Suprapubic skin (tissue), 4 donors: ENCODE results near the gene VWC2L. TPM values are rescaled to one million over a fixed set of nuclear protein-coding genes. Genes with fewer than 3 reads are reported as not detected.

Source experiments
- DNase-seq, 2 donors: peaks; one replicate each; pipeline ENCODE4 v3.0.0-alpha.2; 2019; ENCODE audit warnings: low spot score in 2 of 2
- H3K27ac ChIP-seq: fragments of 200-600 bp; sonication (generic); one replicate; pipeline ENCODE4 v1.5.1; 2019
- H3K27me3 ChIP-seq: fragments of 200-600 bp; sonication (generic); one replicate; pipeline ENCODE4 v1.5.1; 2019
- H3K36me3 ChIP-seq: fragments of 200-600 bp; sonication (generic); one replicate; pipeline ENCODE4 v1.5.1; 2019
- H3K4me1 ChIP-seq: fragments of 200-600 bp; sonication (generic); one replicate; pipeline ENCODE4 v1.5.1; 2019
- H3K4me3 ChIP-seq: fragments of 200-600 bp; sonication (generic); one replicate; pipeline ENCODE4 v1.5.1; 2019; ENCODE audit warnings: mild to moderate bottlenecking
- H3K9me3 ChIP-seq: fragments of 200-600 bp; sonication (generic); one replicate; pipeline ENCODE4 v1.5.1; 2019
- EP300 ChIP-seq: sonication (generic); formaldehyde crosslinking; IDR thresholded peaks from one replicate; pipeline ENCODE4 v1.6.1; 2017; ENCODE audit warnings: antibody characterized with exemption
- POLR2A ChIP-seq, 2 donors: fragments of 450-650 bp; IDR thresholded peaks; one replicate each; pipeline ENCODE4 v1.6.1; 2017; ENCODE audit warnings: antibody characterized with exemption in 2 of 2, mild to moderate bottlenecking in 2 of 2, moderate library complexity in 2 of 2
- POLR2AphosphoS5 ChIP-seq, 3 donors: sonication (generic); formaldehyde crosslinking; IDR thresholded peaks; one replicate each; pipeline ENCODE4 v1.6.1; 2017; ENCODE audit warnings: antibody characterized with exemption in 3 of 3
- WGBS: methylation state at CpG from one replicate; pipeline ENCODE4 v1.1.5; 2018; 5-methylcytosine and 5-hydroxymethylcytosine counted together
- total RNA-seq, 4 donors: library from RNA; depleted of rRNA; stranded (reverse); fragments of >200 nt; gene quantifications; one replicate each; pipeline ENCODE4 v1.1.0, GENCODE V29; 2016
- TF ChIP-seq, protein P1 (sequence below), 2 donors: fragments of 200-600 bp in 1 of 2; fragments of 450-650 bp in 1 of 2; sonication (generic) in 1 of 2; IDR thresholded peaks; one replicate each; pipeline ENCODE4 v1.5.1; 2016 to 2019; ENCODE audit warnings: antibody characterized with exemption in 2 of 2, mild to moderate bottlenecking in 1 of 2, moderate library complexity in 1 of 2

The VWC2L gene
- total RNA-seq, 4 donors from 2014 or later = not detected

DNA sequence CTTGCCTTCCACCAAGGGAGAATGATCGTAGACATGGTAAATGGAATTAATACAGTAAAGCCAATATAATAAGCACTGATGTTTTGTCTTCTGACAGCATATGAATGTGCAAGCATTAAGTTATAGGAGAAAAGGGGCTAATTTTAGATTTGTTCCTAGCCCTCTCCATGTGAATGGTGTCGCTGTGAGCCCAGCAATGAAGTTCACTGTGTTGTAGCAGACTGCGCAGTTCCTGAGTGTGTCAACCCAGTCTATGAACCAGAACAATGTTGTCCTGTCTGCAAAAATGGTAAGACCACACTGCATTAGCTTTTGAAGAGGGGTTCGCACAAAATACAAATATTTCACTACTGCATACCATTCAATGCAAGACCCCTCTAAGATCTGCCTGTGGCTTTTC lies 25.6 kb downstream of the VWC2L start:
- 99% methylated on average over 4 of the region's 4 CpGs for WGBS
- H3K4me1 ChIP-seq = no peaks in the 10 kb centered on the region
- no peak overlapping the region for H3K4me3 ChIP-seq
- no peak for DNase-seq
- TF ChIP-seq POLR2AphosphoS5 (IDR thresholded peaks at IDR 0.05) (no peak), POLR2A (IDR thresholded peaks at IDR 0.05) (no peak), EP300 (no peak)
- TF ChIP-seq, protein P1, sequence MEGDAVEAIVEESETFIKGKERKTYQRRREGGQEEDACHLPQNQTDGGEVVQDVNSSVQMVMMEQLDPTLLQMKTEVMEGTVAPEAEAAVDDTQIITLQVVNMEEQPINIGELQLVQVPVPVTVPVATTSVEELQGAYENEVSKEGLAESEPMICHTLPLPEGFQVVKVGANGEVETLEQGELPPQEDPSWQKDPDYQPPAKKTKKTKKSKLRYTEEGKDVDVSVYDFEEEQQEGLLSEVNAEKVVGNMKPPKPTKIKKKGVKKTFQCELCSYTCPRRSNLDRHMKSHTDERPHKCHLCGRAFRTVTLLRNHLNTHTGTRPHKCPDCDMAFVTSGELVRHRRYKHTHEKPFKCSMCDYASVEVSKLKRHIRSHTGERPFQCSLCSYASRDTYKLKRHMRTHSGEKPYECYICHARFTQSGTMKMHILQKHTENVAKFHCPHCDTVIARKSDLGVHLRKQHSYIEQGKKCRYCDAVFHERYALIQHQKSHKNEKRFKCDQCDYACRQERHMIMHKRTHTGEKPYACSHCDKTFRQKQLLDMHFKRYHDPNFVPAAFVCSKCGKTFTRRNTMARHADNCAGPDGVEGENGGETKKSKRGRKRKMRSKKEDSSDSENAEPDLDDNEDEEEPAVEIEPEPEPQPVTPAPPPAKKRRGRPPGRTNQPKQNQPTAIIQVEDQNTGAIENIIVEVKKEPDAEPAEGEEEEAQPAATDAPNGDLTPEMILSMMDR (IDR thresholded peaks at IDR 0.05) = no peak
- H3K9me3 ChIP-seq = no peaks in the 10 kb centered on the region
- H3K27me3 ChIP-seq = no peaks in the 10 kb centered on the region
- no peaks in the 10 kb centered on the region for H3K36me3 ChIP-seq
- no peak overlapping the region for H3K27ac ChIP-seq

DNA sequence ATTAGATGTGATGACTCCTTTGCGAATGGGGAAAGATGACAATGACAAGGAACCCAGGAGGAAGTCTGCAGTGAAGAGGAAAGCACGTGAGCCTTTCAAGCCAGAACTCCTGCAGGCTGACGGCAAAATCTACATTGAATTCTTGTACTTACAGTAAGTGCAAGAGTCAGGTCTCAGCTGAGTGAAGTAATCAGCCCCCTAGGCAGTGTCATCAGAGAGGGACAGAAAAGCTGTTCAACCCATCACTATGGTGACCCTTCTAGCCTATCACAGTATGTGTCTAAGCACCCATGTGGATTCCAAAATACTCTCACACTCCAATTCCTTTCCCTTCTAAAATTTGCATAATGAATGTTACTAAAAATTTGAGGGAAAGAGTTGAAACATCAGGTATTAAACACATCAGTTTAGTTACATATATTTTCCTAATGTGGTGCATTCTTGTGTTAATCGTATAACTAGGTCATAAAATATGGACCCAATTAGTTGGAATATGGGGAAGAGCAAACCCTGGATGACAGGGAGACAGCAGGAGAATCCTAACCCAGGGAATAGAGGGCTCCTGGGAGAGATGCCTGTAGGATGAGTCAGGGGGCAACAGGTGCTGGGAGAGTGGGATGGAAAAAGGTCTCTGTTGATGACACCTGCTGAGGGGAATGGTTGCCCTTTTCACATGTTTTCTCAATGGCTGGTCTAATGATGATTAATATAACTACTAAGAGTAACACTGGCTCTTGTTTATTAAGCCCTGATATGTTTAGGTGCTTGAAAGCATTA lies 39.5 kb downstream of the VWC2L start:
- TF ChIP-seq POLR2AphosphoS5 (IDR thresholded peaks at IDR 0.05) (no peak), POLR2A (IDR thresholded peaks at IDR 0.05) (no peak)
- H3K36me3 ChIP-seq = no peaks in the 10 kb centered on the region
- no peaks in the 10 kb centered on the region for H3K9me3 ChIP-seq
- DNase-seq = no peak
- no peaks in the 10 kb centered on the region for H3K27me3 ChIP-seq
- H3K4me1 ChIP-seq = no peaks in the 10 kb centered on the region
- WGBS = 79% methylated on average over 4 of the region's 4 CpGs
- H3K27ac ChIP-seq = no peak overlapping the region
- H3K4me3 ChIP-seq = no peak overlapping the region

DNA sequence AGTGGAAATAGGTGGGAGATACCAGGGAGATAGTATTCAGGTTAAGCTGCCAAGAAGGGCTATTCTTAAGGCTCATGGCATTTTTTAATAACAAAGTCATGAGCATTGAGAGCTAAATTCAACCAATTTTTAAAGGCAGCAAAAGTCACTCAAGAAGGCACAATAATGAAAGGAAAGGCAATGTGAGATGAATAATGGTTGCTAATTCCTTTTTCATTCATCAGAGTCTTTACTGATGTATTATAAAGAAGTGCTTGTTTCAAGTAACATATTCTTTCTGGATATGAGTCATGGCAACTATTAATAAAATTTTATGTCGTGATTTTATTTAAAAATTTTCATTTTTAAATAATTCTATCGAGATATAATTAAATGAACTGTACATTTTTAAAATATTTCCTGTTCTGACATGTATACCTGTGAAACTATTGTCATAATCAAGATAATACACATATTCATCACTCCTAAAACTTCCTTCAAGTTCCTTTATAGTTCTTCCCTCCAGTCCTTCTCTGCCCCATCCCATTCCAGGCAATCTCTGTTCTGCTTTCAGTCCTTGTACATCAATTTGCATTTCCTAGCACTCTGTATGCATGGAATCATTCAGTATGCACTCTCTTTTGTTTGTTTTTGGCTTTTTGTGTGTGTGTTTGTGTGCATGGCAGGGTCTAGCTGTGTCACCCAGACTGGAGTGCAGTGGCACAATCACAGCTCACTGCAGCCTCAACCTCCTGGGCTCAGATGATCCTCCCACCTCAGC lies 40.8 kb downstream of the VWC2L start:
- Histone ChIP-seq H3K9me3 (no peaks in the 10 kb centered on the region), H3K36me3 (no peaks in the 10 kb centered on the region), H3K4me3 (no peak overlapping the region), H3K27ac (no peak overlapping the region), H3K27me3 (no peaks in the 10 kb centered on the region), H3K4me1 (no peaks in the 10 kb centered on the region)
- no peak for TF ChIP-seq EP300
- TF ChIP-seq POLR2A (IDR thresholded peaks at IDR 0.05) = no peak
- TF ChIP-seq, protein P1 (IDR thresholded peaks at IDR 0.05) = no peak
- TF ChIP-seq POLR2AphosphoS5 (IDR thresholded peaks at IDR 0.05) = no peak
- no peak for DNase-seq
- 71% methylated on average over 2 of the region's 2 CpGs for WGBS

DNA sequence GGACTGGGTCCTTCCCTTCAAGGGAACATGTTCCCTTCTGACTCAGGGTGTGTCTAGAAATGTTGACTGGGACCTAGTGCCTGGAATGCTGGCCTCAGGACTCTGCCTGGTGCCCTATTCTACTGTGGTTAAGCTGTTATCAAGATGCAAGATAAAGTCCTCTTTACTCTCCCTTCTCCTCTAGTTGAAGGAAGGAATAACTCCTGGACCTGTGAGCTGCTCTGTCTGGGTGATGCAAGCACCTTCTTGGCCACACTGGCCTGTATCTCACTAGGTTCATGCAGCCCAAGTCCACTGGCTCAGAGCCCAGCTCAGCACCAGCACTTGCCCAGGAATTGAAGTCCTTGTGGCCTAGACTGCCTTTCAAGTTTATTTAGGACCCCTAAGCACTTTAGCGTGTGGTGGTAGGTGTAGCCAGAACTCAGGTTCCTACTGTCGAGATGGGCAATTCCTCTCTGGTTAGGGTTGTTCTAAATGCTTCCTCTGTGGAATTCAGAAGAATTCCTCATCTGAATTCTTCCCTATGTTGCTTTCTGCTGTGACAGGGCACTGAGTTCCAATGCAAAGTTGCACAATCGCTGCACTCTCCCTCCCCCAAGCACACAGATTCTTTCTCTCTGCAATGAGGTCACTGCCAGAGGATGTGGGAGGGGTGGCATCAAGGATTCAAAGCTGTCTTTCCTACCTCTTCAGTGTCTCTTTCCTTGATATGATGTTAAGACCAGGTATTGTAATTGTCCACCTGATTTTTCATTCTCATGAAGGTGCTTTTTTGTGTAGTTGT lies 54.7 kb downstream of the VWC2L start:
- Histone ChIP-seq H3K4me1 (no peaks in the 10 kb centered on the region), H3K27ac (no peak overlapping the region), H3K27me3 (no peaks in the 10 kb centered on the region), H3K4me3 (no peak overlapping the region), H3K36me3 (no peaks in the 10 kb centered on the region), H3K9me3 (no peaks in the 10 kb centered on the region)
- no peak for DNase-seq
- 75% methylated on average over 3 of the region's 3 CpGs for WGBS
- TF ChIP-seq EP300 = no peak

DNA sequence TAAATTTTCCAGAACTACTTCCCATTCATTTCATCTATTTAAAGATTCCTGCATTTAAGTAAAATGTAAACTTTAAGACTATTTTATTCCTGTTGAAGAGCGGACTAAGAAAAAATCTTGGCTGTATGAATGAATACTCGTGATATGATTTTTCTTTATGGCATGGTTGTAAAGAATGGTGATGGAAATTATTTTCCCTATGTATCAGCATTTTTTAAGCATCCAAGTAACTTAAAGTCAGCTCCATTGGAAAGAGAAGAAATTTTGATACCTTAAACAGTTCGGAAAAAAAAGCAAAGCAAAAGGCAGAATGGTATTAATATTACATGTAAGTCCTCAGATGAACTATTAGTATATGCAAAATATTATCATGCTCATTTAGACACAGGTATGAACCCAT lies 58.9 kb downstream of the VWC2L start:
- H3K9me3 ChIP-seq = no peaks in the 10 kb centered on the region
- TF ChIP-seq POLR2AphosphoS5 (IDR thresholded peaks at IDR 0.05) (no peak), POLR2A (IDR thresholded peaks at IDR 0.05) (no peak), EP300 (no peak)
- TF ChIP-seq, protein P1 (IDR thresholded peaks at IDR 0.05) = no peak
- WGBS = 88% methylated on average over 3 of the region's 3 CpGs

DNA sequence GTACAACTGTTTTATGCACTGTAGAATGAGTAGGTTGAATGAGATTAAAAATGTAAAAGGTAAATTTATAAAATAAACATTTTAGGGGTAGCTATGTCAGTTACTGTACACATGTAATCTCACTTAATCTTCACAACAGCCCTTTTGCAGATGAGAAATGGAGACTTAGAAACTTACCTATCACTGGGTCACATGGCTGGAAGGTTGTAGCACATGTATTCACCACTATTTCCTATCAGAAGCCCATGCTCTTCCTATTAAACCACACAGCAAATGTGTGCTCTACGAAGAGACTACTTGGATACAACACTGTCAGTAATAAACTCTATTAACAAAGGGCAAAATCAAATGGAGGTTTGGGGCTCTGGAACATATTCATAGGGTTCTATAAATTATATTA lies 60.5 kb downstream of the VWC2L start:
- H3K4me1 ChIP-seq = no peaks in the 10 kb centered on the region
- H3K36me3 ChIP-seq = no peaks in the 10 kb centered on the region
- no peak overlapping the region for H3K4me3 ChIP-seq
- TF ChIP-seq, protein P1 (IDR thresholded peaks at IDR 0.05) = no peak
- no peak for TF ChIP-seq POLR2AphosphoS5 (IDR thresholded peaks at IDR 0.05)
- 80% methylated on average over 1 of the region's 1 CpG for WGBS
- H3K27me3 ChIP-seq = no peaks in the 10 kb centered on the region
- no peaks in the 10 kb centered on the region for H3K9me3 ChIP-seq
- no peak overlapping the region for H3K27ac ChIP-seq
- no peak for DNase-seq

More for the DNA sequence above, 58.9 kb downstream of the VWC2L start:
- no peaks in the 10 kb centered on the region for H3K4me1 ChIP-seq
- no peak overlapping the region for H3K4me3 ChIP-seq
- no peaks in the 10 kb centered on the region for H3K36me3 ChIP-seq
- H3K27ac ChIP-seq = no peak overlapping the region
- no peaks in the 10 kb centered on the region for H3K27me3 ChIP-seq
- DNase-seq = no peak
